Right ventricle myocardium superior (tissue), 1 donor: Measurements from ENCODE around the gene VTI1B. TPM values are rescaled to one million over a fixed set of nuclear protein-coding genes. Genes with fewer than 3 reads are reported as not detected.
"Not testable (repeated sequence)": the region's sequence is repeated elsewhere in the genome, so short reads cannot be mapped to it uniquely, and the experiment has no call there.

Experiments
- ATAC-seq: fragments of 200-7000 bp; cut with Tn5 transposase; one replicate; pipeline ENCODE4 v1.9.1; 2020; ENCODE audit warnings: mild to moderate bottlenecking; ENCODE audit not compliant: poor library complexity
- DNase-seq: peaks from one replicate; pipeline ENCODE4 v3.0.0-alpha.2; 2020
- intact Hi-C: fragments of 100-400 bp; cut with DNase I; formaldehyde crosslinking; loops from one replicate; pipeline ENCODE4 v1.11.2; 2022
- total RNA-seq: library from RNA; stranded (reverse); fragmentation: NEBNext Ultra II Directional; extraction: Animal tissue kit (Norgen Biotek cat#: 25700); gene quantifications from one replicate; pipeline ENCODE4 v1.2.1, GENCODE V29; 2021
- donor health status: DM: no; HTN: yes; CAD: no; lungs with severe emphysema.

The VTI1B gene
- total RNA-seq, 1 donor from 2014 or later = 113 TPM

DNA sequence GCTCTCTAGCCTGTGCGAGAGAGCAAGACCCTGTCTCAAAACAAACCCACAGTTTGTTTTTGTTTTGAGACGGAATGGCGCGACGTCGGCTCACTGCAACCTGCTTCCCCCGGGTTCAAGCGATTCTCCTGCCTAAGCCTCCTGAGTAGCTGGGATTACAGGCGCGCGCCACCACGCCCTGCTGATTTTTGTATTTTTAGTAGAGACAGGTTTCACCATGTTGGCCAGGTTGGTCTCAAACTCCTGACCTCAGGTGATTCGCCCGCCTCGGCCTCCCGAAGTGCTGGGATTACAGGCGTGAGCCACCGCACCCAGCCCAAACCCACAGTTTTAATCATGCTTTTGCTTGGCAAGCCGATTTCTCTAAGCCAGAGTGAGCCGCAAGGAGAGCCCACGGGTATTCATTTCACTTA is 73.9 kb downstream of the VTI1B start:
- intact Hi-C loops, DNase-seq, ATAC-seq: not testable (repeated sequence)

DNA sequence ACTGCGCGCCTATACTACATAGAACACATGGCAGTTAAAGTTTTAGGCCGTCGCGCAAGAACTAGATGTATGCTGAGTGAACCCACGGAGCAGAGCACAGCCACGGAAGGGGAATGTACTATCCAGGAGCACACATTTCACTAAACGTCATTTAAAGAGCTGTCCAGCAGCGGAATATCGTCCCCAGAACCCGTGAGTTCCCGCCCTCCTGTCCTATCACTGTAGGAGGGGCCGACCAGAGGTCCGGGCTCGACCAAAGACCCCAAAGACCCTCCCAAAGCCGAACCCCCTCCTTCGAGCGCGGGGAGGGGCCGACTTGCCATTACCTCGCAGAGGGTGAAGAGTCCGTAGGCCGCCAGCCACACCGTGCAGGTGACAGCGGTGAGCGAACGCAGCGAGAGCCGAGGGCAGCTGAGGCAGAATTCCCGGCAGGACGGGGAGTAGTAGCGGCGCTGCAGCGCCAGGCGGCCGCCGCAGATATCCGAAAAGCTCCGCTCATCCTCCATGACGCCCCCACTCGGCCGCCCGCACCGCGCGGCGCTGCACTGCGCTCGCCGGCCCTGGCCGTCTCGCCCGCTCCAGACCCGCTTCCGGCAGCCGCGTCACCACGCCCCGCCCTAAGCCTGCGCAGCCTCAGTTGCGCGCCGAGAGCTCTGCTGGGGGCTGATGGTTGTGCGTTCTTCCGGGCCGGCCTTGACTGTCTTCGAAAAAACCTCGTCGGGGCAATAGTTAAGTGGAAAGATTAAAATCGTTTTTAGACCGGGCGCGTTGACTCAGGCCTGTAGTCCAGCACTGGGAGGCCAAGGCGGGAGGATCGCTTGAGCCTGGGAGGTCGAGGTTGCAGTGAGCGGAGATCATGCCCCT is 74.5 kb downstream of the VTI1B start, which contains the start of gene PIGH:
Gene PIGH (minus strand): TSS at position 571 of the 864 bp plus-strand sequence. CDS start 65 bp downstream, at position 506.
- intact Hi-C loops = no loop called here

More for the DNA sequence above, 74.5 kb downstream of the VTI1B start, which contains the start of gene PIGH:
- DNase-seq (peak; percentile 95), ATAC-seq (peak; percentile 99)

Other genes starting within 250 kb of the VTI1B start
- 2.3 TPM for gene TMEM229B, start 185.9 kb downstream of the VTI1B start, total RNA-seq
- 4.4 TPM for gene PLEKHH1, start 141.3 kb downstream of the VTI1B start, total RNA-seq
- 12.0 TPM for gene PIGH, start 74.4 kb downstream of the VTI1B start, total RNA-seq
- gene ARG2, start 54.7 kb downstream of the VTI1B start, total RNA-seq = 0.75 TPM
- 13.2 TPM for gene RDH11, start 21.1 kb upstream of the VTI1B start, total RNA-seq
- gene RDH12, start 27.3 kb upstream of the VTI1B start, total RNA-seq = not detected
- 13.3 TPM for gene ZFYVE26, start 142.0 kb upstream of the VTI1B start, total RNA-seq
- 2.5 TPM for gene RAD51B, start 145.1 kb upstream of the VTI1B start, total RNA-seq